HEK293 (cell line): ENCODE measurements around the gene SCIN.

ENCODE experiments used
- CTCF ChIA-PET: fragments of 350-600 bp; formaldehyde crosslinking; extraction: SDS; loops from one replicate; lab custom pipeline; 2021; ENCODE audit warnings: antibody characterized with exemption; lab: Yijun Ruan, JAX
- POLR2A ChIA-PET: fragments of 300-600 bp; formaldehyde crosslinking; extraction: SDS; loops from one replicate; lab custom pipeline; 2020; ENCODE audit warnings: antibody characterized with exemption, inconsistent platforms; lab: Yijun Ruan, JAX
- H3K27ac ChIP-seq: fragments of 200-500 bp; sonication (Bioruptor generic); 2 replicates; pipeline ENCODE4 v1.5.1; 2014; ENCODE audit warnings: low read depth, low read length, control low read depth, inconsistent platforms; ENCODE audit errors: extremely low read depth
- H3K36me3 ChIP-seq, 2 experiments: fragments of 200-500 bp in 1 of 2; sonication (Bioruptor generic) in 1 of 2; 1 replicate in 1 of 2; 2 replicates in 1 of 2; pipeline ENCODE4 v1.5.1; 2014 to 2017; ENCODE audit warnings: inconsistent platforms in 2 of 2, low read length in 2 of 2; ENCODE audit not compliant: control insufficient read depth in 2 of 2, insufficient read depth in 1 of 2
- H3K4me1 ChIP-seq: fragments of 200-500 bp; sonication (Bioruptor generic); 2 replicates; pipeline ENCODE4 v1.5.1; 2014; ENCODE audit warnings: mild to moderate bottlenecking, low read length, inconsistent platforms; ENCODE audit not compliant: control insufficient read depth, insufficient read depth
- H3K4me3 ChIP-seq: 2 replicates; pipeline ENCODE4 v1.5.1; 2011; ENCODE audit warnings: low read depth, mild to moderate bottlenecking, control low read depth, low read length, moderate library complexity
- H3K9me3 ChIP-seq: fragments of 200-500 bp; sonication (Bioruptor generic); 2 replicates; pipeline ENCODE4 v1.5.1; 2014; ENCODE audit warnings: low read depth, low read length, inconsistent platforms; ENCODE audit not compliant: control insufficient read depth, insufficient read depth
- KLF7 ChIP-seq: fragments of 450-650 bp; formaldehyde crosslinking; IDR thresholded peaks from 2 replicates; pipeline ENCODE4 v1.5.1; 2016; ENCODE audit warnings: missing biosample characterization, missing genetic modification characterization, borderline replicate concordance
- KLF8 ChIP-seq: fragments of 450-650 bp; formaldehyde crosslinking; IDR thresholded peaks from 2 replicates; pipeline ENCODE4 v1.5.1; 2016; ENCODE audit warnings: missing biosample characterization, missing genetic modification characterization
- SP7 ChIP-seq: fragments of 450-650 bp; formaldehyde crosslinking; IDR thresholded peaks from 2 replicates; pipeline ENCODE4 v1.5.1; 2016; ENCODE audit warnings: missing biosample characterization, missing genetic modification characterization
- ZBTB7A ChIP-seq: fragments of 450-650 bp; formaldehyde crosslinking; IDR thresholded peaks from 2 replicates; pipeline ENCODE4 v1.5.1; 2016; ENCODE audit warnings: low read depth, missing biosample characterization, missing genetic modification characterization
- ZNF146 ChIP-seq: fragments of 450-650 bp; formaldehyde crosslinking; IDR thresholded peaks from 2 replicates; pipeline ENCODE4 v1.5.1; 2016; ENCODE audit warnings: missing biosample characterization, missing genetic modification characterization
- ZNF23 ChIP-seq: fragments of 450-650 bp; formaldehyde crosslinking; IDR thresholded peaks from 2 replicates; pipeline ENCODE4 v1.5.1; 2016; ENCODE audit warnings: missing biosample characterization, missing genetic modification characterization, borderline replicate concordance
- ZNF394 ChIP-seq: fragments of 450-650 bp; formaldehyde crosslinking; IDR thresholded peaks from 2 replicates; pipeline ENCODE4 v1.5.1; 2016; ENCODE audit warnings: missing biosample characterization, missing genetic modification characterization, mild to moderate bottlenecking, moderate library complexity, borderline replicate concordance
- ZNF416 ChIP-seq: fragments of 450-650 bp; formaldehyde crosslinking; IDR thresholded peaks from 2 replicates; pipeline ENCODE4 v1.5.1; 2016; ENCODE audit warnings: missing biosample characterization, missing genetic modification characterization
- ZNF426 ChIP-seq: fragments of 450-650 bp; formaldehyde crosslinking; IDR thresholded peaks from 2 replicates; pipeline ENCODE4 v1.5.1; 2017; ENCODE audit warnings: missing biosample characterization, missing genetic modification characterization, mild to moderate bottlenecking, inconsistent platforms, moderate library complexity
- ZNF514 ChIP-seq: fragments of 450-650 bp; formaldehyde crosslinking; IDR thresholded peaks from 2 replicates; pipeline ENCODE4 v1.5.1; 2016; ENCODE audit warnings: missing biosample characterization, missing genetic modification characterization
- ZNF610 ChIP-seq: fragments of 450-650 bp; formaldehyde crosslinking; IDR thresholded peaks from 2 replicates; pipeline ENCODE4 v1.5.1; 2016; ENCODE audit warnings: missing biosample characterization, missing genetic modification characterization, borderline replicate concordance
- ZNF621 ChIP-seq: fragments of 450-650 bp; formaldehyde crosslinking; IDR thresholded peaks from 2 replicates; pipeline ENCODE4 v1.5.1; 2017; ENCODE audit warnings: missing biosample characterization, missing genetic modification characterization
- ZNF654 ChIP-seq: fragments of 450-650 bp; formaldehyde crosslinking; IDR thresholded peaks from 2 replicates; pipeline ENCODE4 v1.5.1; 2016; ENCODE audit warnings: low read depth, missing biosample characterization, missing genetic modification characterization
- ZNF747 ChIP-seq: fragments of 450-650 bp; formaldehyde crosslinking; IDR thresholded peaks from 2 replicates; pipeline ENCODE4 v1.5.1; 2016; ENCODE audit warnings: missing biosample characterization, missing genetic modification characterization
- ZNF843 ChIP-seq: fragments of 450-650 bp; formaldehyde crosslinking; IDR thresholded peaks from 2 replicates; pipeline ENCODE4 v1.5.1; 2016; ENCODE audit warnings: missing biosample characterization, missing genetic modification characterization
- TF ChIP-seq, protein P1 (sequence below): fragments of 450-650 bp; formaldehyde crosslinking; IDR thresholded peaks from 2 replicates; pipeline ENCODE4 v1.5.1; 2016; ENCODE audit warnings: missing biosample characterization, missing genetic modification characterization
- TF ChIP-seq, protein P2 (sequence below): IDR thresholded peaks from 2 replicates; pipeline ENCODE4 v1.6.1; 2011; ENCODE audit warnings: mild to moderate bottlenecking, low read depth, low read length, borderline replicate concordance
- TF ChIP-seq, protein P3 (sequence below): sonication (generic); formaldehyde crosslinking; IDR thresholded peaks from 2 replicates; pipeline ENCODE4 v1.8.1; 2022; ENCODE audit warnings: mild to moderate bottlenecking, moderate library complexity, missing genetic modification reagents
- TF ChIP-seq, protein P4 (sequence below): fragments of 450-650 bp; formaldehyde crosslinking; IDR thresholded peaks from 2 replicates; pipeline ENCODE4 v1.5.1; 2017; ENCODE audit warnings: missing biosample characterization, mild to moderate bottlenecking, missing genetic modification characterization, moderate library complexity
- TF ChIP-seq, protein P5 (sequence below): fragments of 450-650 bp; formaldehyde crosslinking; IDR thresholded peaks from 2 replicates; pipeline ENCODE4; 2016; ENCODE audit warnings: missing biosample characterization, missing genetic modification characterization
- TF ChIP-seq, protein P6 (sequence below): fragments of 450-650 bp; formaldehyde crosslinking; IDR thresholded peaks from 2 replicates; pipeline ENCODE4 v1.5.1; 2016; ENCODE audit warnings: missing biosample characterization, missing genetic modification characterization

SCIN gene

DNA sequence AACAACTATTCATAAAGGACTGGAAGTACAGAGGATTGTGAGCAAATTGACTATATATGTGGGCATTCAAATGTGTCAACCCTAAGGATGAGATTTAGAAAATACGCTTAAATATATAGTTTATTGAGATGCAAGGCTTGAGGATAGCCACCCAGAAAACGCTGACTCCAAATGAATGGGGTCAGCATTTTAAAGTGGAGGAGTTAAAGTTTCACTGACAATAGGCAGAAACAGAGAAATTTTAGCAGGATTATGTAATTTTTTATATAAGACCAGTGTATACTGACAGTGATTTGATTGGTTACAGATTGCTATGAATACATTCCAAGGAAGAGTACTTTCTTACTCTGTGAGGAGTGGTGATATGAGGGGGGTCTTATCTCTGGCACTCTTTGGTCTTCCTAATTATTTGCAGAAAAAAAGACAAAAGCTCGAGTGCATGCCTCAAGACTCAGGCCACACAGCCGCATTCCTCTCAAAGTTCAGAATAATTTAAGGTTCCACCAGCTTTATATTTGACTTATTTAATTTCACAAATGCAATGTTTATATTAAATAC, 78.3 kb downstream of the SCIN start:
- Histone ChIP-seq H3K36me3 (no peaks in the 10 kb centered on the region), H3K4me1 (peaks cover 5% of the 10 kb centered on the region; the same call in 1 of the 2 replicates), H3K4me3 (no peak overlapping the region), H3K9me3 (no peaks in the 10 kb centered on the region), H3K27ac (no peak overlapping the region)
- no peak for TF ChIP-seq ZNF621 (tag by site-specific recombination)
- TF ChIP-seq, protein P1, sequence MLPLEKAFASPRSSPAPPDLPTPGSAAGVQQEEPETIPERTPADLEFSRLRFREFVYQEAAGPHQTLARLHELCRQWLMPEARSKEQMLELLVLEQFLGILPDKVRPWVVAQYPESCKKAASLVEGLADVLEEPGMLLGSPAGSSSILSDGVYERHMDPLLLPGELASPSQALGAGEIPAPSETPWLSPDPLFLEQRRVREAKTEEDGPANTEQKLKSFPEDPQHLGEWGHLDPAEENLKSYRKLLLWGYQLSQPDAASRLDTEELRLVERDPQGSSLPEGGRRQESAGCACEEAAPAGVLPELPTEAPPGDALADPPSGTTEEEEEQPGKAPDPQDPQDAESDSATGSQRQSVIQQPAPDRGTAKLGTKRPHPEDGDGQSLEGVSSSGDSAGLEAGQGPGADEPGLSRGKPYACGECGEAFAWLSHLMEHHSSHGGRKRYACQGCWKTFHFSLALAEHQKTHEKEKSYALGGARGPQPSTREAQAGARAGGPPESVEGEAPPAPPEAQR (tag by site-specific recombination), result no peak
- TF ChIP-seq, protein P2, sequence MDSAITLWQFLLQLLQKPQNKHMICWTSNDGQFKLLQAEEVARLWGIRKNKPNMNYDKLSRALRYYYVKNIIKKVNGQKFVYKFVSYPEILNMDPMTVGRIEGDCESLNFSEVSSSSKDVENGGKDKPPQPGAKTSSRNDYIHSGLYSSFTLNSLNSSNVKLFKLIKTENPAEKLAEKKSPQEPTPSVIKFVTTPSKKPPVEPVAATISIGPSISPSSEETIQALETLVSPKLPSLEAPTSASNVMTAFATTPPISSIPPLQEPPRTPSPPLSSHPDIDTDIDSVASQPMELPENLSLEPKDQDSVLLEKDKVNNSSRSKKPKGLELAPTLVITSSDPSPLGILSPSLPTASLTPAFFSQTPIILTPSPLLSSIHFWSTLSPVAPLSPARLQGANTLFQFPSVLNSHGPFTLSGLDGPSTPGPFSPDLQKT, result no peak
- no peak for TF ChIP-seq KLF8 (tag by site-specific recombination)
- TF ChIP-seq, protein P3, sequence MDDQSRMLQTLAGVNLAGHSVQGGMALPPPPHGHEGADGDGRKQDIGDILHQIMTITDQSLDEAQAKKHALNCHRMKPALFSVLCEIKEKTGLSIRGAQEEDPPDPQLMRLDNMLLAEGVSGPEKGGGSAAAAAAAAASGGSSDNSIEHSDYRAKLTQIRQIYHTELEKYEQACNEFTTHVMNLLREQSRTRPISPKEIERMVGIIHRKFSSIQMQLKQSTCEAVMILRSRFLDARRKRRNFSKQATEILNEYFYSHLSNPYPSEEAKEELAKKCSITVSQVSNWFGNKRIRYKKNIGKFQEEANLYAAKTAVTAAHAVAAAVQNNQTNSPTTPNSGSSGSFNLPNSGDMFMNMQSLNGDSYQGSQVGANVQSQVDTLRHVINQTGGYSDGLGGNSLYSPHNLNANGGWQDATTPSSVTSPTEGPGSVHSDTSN, result no peak
- TF ChIP-seq, protein P4, sequence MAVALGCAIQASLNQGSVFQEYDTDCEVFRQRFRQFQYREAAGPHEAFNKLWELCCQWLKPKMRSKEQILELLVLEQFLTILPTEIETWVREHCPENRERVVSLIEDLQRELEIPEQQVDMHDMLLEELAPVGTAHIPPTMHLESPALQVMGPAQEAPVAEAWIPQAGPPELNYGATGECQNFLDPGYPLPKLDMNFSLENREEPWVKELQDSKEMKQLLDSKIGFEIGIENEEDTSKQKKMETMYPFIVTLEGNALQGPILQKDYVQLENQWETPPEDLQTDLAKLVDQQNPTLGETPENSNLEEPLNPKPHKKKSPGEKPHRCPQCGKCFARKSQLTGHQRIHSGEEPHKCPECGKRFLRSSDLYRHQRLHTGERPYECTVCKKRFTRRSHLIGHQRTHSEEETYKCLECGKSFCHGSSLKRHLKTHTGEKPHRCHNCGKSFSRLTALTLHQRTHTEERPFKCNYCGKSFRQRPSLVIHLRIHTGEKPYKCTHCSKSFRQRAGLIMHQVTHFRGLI, result no peak
- TF ChIP-seq, protein P5, sequence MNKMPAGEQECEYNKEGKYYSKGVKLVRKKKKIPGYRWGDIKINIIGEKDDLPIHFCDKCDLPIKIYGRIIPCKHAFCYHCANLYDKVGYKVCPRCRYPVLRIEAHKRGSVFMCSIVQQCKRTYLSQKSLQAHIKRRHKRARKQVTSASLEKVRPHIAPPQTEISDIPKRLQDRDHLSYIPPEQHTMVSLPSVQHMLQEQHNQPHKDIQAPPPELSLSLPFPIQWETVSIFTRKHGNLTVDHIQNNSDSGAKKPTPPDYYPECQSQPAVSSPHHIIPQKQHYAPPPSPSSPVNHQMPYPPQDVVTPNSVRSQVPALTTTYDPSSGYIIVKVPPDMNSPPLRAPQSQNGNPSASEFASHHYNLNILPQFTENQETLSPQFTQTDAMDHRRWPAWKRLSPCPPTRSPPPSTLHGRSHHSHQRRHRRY, result no peak
- no peak for TF ChIP-seq KLF7
- no peak for TF ChIP-seq ZNF610 (tag by site-specific recombination)
- no peak for TF ChIP-seq ZNF416 (tag by site-specific recombination)
- ChIA-PET POLR2A (no interaction called here), CTCF (interaction anchor here (0.5 to 1.5 kb wide), 5 partner anchors 10 to 124 kb away, joined by 3 to 5 read pairs (median 3); no protein-coding TSS in a partner anchor)

DNA sequence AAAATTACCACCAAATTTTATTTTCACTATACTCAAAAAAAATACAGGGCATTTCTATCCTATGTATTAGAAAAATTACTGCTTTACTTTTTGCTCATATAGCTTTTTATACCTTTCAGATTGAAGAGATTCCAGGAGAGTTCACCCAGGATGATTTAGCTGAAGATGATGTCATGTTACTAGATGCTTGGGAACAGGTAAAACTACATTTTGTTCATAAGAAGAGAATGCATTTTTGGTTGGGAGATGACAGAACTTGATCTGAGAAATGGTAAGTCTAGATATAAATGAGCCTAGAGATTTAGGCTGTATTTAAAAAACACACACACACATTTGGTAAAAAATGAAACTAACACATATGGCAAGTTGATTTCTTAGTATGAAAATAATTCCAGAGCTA, 78.8 kb downstream of the SCIN start:
- H3K36me3 ChIP-seq, result no peaks in the 10 kb centered on the region
- H3K9me3 ChIP-seq, result no peaks in the 10 kb centered on the region
- peaks cover 6% of the 10 kb centered on the region; the same call in 1 of the 2 replicates for H3K4me1 ChIP-seq
- H3K27ac ChIP-seq, result no peak overlapping the region
- ChIA-PET CTCF (interaction anchor here (0.5 to 1.5 kb wide), 5 partner anchors 10 to 124 kb away, joined by 3 to 5 read pairs (median 3); no protein-coding TSS in a partner anchor), POLR2A (no interaction called here)
- no peak overlapping the region for H3K4me3 ChIP-seq
- TF ChIP-seq ZNF747, result no peak
- TF ChIP-seq, all 188 proteins: peak for 0

DNA sequence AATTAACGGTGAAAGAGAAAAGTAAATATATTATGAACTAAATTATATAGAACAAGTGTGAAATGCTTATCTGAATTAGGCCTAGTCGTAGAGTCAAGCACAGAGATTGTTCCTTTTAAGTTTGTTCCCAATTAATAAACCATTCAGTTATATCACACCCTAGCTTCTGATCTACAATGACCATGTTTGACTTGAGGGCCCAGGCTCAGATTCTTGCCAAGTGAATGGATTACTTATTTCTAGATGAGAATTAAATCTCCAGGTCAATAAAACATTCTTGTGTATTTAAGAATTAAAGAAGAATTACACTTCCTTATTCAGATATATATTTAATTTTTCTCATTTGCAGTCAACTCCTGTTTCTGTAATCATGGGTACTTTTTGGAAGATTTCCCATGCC, 79.6 kb downstream of the SCIN start:
- Histone ChIP-seq H3K4me1 (peaks cover 6% of the 10 kb centered on the region; the same call in 1 of the 2 replicates), H3K36me3 (no peaks in the 10 kb centered on the region), H3K9me3 (no peaks in the 10 kb centered on the region), H3K4me3 (no peak overlapping the region), H3K27ac (no peak overlapping the region)
- ChIA-PET CTCF (interaction anchor here (1.0 to 1.5 kb wide), 2 partner anchors 11 to 36 kb away, joined by 3 to 5 read pairs; no protein-coding TSS in a partner anchor), POLR2A (no interaction called here)
- TF ChIP-seq ZNF514 (tag by site-specific recombination), result no peak
- TF ChIP-seq ZNF654 (tag by site-specific recombination), result no peak
- no peak for TF ChIP-seq ZNF394 (tag by site-specific recombination)
- TF ChIP-seq, protein P6, sequence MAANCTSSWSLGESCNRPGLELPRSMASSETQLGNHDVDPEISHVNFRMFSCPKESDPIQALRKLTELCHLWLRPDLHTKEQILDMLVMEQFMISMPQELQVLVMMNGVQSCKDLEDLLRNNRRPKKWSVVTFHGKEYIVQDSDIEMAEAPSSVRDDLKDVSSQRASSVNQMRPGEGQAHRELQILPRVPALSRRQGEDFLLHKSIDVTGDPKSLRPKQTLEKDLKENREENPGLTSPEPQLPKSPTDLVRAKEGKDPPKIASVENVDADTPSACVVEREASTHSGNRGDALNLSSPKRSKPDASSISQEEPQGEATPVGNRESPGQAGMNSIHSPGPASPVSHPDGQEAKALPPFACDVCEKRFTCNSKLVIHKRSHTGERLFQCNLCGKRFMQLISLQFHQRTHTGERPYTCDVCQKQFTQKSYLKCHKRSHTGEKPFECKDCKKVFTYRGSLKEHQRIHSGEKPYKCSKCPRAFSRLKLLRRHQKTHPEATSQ (tag by site-specific recombination), result no peak
- TF ChIP-seq, protein P3, result no peak
- no peak for TF ChIP-seq ZNF426
- TF ChIP-seq ZNF23 (tag by site-specific recombination), result no peak
- TF ChIP-seq SP7 (tag by site-specific recombination), result no peak
- TF ChIP-seq ZNF146 (tag by site-specific recombination), result no peak
- TF ChIP-seq ZBTB7A (tag by site-specific recombination), result no peak
- no peak for TF ChIP-seq ZNF843 (tag by site-specific recombination)
